GM23248 (cell line): ENCODE measurements around the gene HSBP1.

Source experiments
- EZH2 ChIP-seq: fragments of 200-600 bp; sonication (generic); IDR thresholded peaks from 2 replicates; pipeline ENCODE4 v1.6.1; 2018; ENCODE audit warnings: antibody characterized with exemption, mild to moderate bottlenecking; ENCODE audit not compliant: insufficient read depth, poor library complexity, severe bottlenecking
- EZH2phosphoT487 ChIP-seq: fragments of 200-600 bp; sonication (generic); IDR thresholded peaks from 2 replicates; pipeline ENCODE4 v1.6.1; 2018; ENCODE audit warnings: antibody characterized with exemption, moderate library complexity, mild to moderate bottlenecking, low read depth; ENCODE audit not compliant: insufficient read depth

GRCh38 chr16:83797013-83797412, 10.8 kb upstream of the HSBP1 start:
- TF ChIP-seq EZH2: no peak
- TF ChIP-seq EZH2phosphoT487: no peak
